Measurements from ENCODE around the gene MYH10.

The MYH10 gene

GRCh38 chr17:8438441-8438840 is 192.1 kb downstream of the MYH10 start:
- no peak for DNase-seq

- DNase-seq: no peak
Measured at GRCh38 chr17:8436844-8437171, 193.7 kb downstream of the MYH10 start.

GRCh38 chr17:8436169-8436843 is 194.2 kb downstream of the MYH10 start:
- peak; percentile 49 for DNase-seq

GRCh38 chr17:8435245-8436168 is 195.0 kb downstream of the MYH10 start, which contains the start of gene NDEL1:
Gene NDEL1, plus strand, starts transcription at chr17:8435884. Its CDS starts 8,388 bp downstream, at chr17:8444272.
- DNase-seq: peak; percentile 99

GRCh38 chr17:8430966-8431365 is 199.6 kb downstream of the MYH10 start:
- no peak for DNase-seq

GRCh38 chr17:8426802-8427201 is 203.7 kb downstream of the MYH10 start:
- DNase-seq: no peak

- no peak for DNase-seq
Measured at GRCh38 chr17:8426094-8426720, 204.3 kb downstream of the MYH10 start.

Measured in activated CD4-positive, alpha-beta T cell treated with anti-CD3 and anti-CD28 coated beads, Interleukin-2, amount 50 U/mL, for 1 hour (primary cell).